Measurements from ENCODE around the gene OPN3. TPM values are rescaled to one million over a fixed set of nuclear protein-coding genes. Genes with fewer than 3 reads are reported as not detected.
"Not testable (repeated sequence)": the region's sequence is repeated elsewhere in the genome, so short reads cannot be mapped to it uniquely, and the experiment has no call there.

Gene OPN3
- 10 to 100 TPM; 27.4 to 77.6 (median 29.0) TPM for total RNA-seq
- long read RNA-seq, donor 1, transcript OPN3-201 (4 exons, 2,620 nt): major isoform, 47 of 79 reads
- long read RNA-seq, donor 1, transcript OPN3-206 (3 exons, 1,816 nt): minor isoform, 19 of 79 reads
- long read RNA-seq, donor 1, partial matches to known transcripts: 1 of 79 reads
- long read RNA-seq, donor 1, other reads (novel, unspliced or antisense): 9 of 79 reads
- long read RNA-seq, donor 2, partial matches to known transcripts: 0 of 4 reads
- long read RNA-seq, donor 2, other reads (novel, unspliced or antisense): 1 of 4 reads

GRCh38 chr1:241640149-241640866, at the start of gene OPN3, which contains the start of gene CHML:
TSS of gene OPN3 (minus strand) at chr1:241640369. CDS start at chr1:241640254, 115 bp downstream.
TSS of gene CHML (minus strand) at chr1:241640369. CDS start at chr1:241635766, 4,603 bp downstream.
- peak; percentile 97 to 99 (median 97) for DNase-seq
- intact Hi-C loops (cut with DNase I, micrococcal nuclease): no loop called here
- TF ChIP-seq CTCF (IDR thresholded peaks at IDR 0.05): no peak
- Histone ChIP-seq H3K4me1 (ENCODE audit: low read depth) (peaks cover 3% of the 10 kb centered on the region), H3K4me3 (peak within 1 kb of the TSS; percentile 78), H3K36me3 (ENCODE audit: low read depth) (no peaks in the 10 kb centered on the region), H3K9me3 (no peaks in the 10 kb centered on the region)
- peak; percentile 96 for ATAC-seq

- ATAC-seq (no peak), DNase-seq (no peak)
- Histone ChIP-seq H3K36me3 (ENCODE audit: low read depth) (no peaks in the 10 kb centered on the region), H3K4me3 (no peak overlapping the region), H3K9me3 (no peaks in the 10 kb centered on the region), H3K4me1 (ENCODE audit: low read depth) (no peaks in the 10 kb centered on the region)
- no peak for TF ChIP-seq CTCF (IDR thresholded peaks at IDR 0.05)
- intact Hi-C loops (cut with DNase I, micrococcal nuclease): no loop called here
Observed at GRCh38 chr1:241688940-241689368, 48.8 kb upstream of the OPN3 start.

GRCh38 chr1:241684108-241684507, 43.9 kb upstream of the OPN3 start:
- no peak overlapping the region for H3K4me3 ChIP-seq
- H3K4me1 ChIP-seq (ENCODE audit: low read depth): no peaks in the 10 kb centered on the region
- intact Hi-C loops (cut with DNase I, micrococcal nuclease): no loop called here
- no peak for TF ChIP-seq CTCF (IDR thresholded peaks at IDR 0.05)
- no peaks in the 10 kb centered on the region for H3K36me3 ChIP-seq (ENCODE audit: low read depth)
- no peaks in the 10 kb centered on the region for H3K9me3 ChIP-seq
- DNase-seq (no peak), ATAC-seq (no peak)

- no peaks in the 10 kb centered on the region for H3K36me3 ChIP-seq (ENCODE audit: low read depth)
- no peaks in the 10 kb centered on the region for H3K4me1 ChIP-seq (ENCODE audit: low read depth)
- ATAC-seq (no peak), DNase-seq (no peak)
- H3K9me3 ChIP-seq: no peaks in the 10 kb centered on the region
- H3K4me3 ChIP-seq: no peak overlapping the region
- intact Hi-C loops (cut with DNase I, micrococcal nuclease): no loop called here
- no peak for TF ChIP-seq CTCF (IDR thresholded peaks at IDR 0.05)
Observed at GRCh38 chr1:241682921-241683320, 42.8 kb upstream of the OPN3 start.

- H3K9me3 ChIP-seq; intact Hi-C loops (cut with DNase I, micrococcal nuclease); H3K4me1 ChIP-seq (ENCODE audit: low read depth); H3K4me3 ChIP-seq; DNase-seq; ATAC-seq; H3K36me3 ChIP-seq (ENCODE audit: low read depth): not testable (repeated sequence)
Observed at GRCh38 chr1:241681861-241682448, 41.8 kb upstream of the OPN3 start.

- H3K9me3 ChIP-seq: no peaks in the 10 kb centered on the region
- no peak overlapping the region for H3K4me3 ChIP-seq
- intact Hi-C loops (cut with DNase I, micrococcal nuclease): no loop called here
- DNase-seq (no peak), ATAC-seq (no peak)
- no peaks in the 10 kb centered on the region for H3K36me3 ChIP-seq (ENCODE audit: low read depth)
- no peaks in the 10 kb centered on the region for H3K4me1 ChIP-seq (ENCODE audit: low read depth)
- no peak for TF ChIP-seq CTCF (IDR thresholded peaks at IDR 0.05)
Observed at GRCh38 chr1:241679961-241680360, 39.8 kb upstream of the OPN3 start.

Data from mucosa of descending colon (tissue), 3 donors.